HG03045 (cell line): ENCODE results near the gene UNK.
"Not testable (repeated sequence)": the region's sequence is repeated elsewhere in the genome, so short reads cannot be mapped to it uniquely, and the experiment has no call there.

Experiments
- ATAC-seq: cut with Tn5 transposase; IDR thresholded peaks from one replicate; pipeline ENCODE4 v1.9.1; 2021; ENCODE audit warnings: mild to moderate bottlenecking, moderate library complexity; ENCODE audit not compliant: unreplicated experiment

UNK gene

DNA sequence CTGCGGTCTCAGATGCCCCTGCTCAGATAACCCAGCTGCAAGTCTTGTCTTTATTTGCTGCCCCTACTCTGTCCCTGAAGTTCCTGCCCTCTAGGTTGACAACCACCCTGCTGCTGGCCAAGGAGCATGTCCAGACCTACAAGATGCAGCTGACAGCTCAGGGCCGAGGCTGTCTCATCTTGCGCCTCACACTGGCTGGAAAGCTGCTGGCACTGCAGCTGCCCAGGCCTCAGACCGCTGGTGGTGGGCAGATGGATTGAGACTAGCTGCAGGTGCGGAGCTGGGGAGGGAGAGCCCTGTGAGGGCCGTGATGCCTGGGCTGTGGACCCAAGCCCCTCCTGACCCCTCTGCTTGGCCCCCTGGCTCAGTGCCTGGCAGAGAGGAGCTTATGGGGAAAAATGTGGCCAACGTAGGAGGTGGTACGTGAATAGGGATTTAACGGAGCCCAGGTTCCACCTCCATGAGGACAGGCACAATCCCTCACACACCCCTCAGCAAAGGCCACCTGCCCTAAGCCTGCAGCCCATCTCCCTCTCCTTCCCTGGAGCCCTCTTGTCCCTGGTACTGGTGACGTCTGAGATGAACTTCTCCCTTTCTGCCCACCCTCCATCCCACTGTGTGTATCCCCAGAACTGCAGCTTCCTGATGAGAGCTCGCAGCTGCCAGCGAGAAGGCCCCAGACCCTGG, 11.3 kb upstream of the UNK start:
- ATAC-seq, result no peak

- no peak for ATAC-seq
These were observed 10.7 kb upstream of the UNK start for GRCh38 chr17:75773808-75774470.

- no peak for ATAC-seq
These were observed 10.1 kb upstream of the UNK start for GRCh38 chr17:75774471-75774990.

GRCh38 chr17:75774991-75775668, 9.5 kb upstream of the UNK start:
- ATAC-seq, result no peak

DNA sequence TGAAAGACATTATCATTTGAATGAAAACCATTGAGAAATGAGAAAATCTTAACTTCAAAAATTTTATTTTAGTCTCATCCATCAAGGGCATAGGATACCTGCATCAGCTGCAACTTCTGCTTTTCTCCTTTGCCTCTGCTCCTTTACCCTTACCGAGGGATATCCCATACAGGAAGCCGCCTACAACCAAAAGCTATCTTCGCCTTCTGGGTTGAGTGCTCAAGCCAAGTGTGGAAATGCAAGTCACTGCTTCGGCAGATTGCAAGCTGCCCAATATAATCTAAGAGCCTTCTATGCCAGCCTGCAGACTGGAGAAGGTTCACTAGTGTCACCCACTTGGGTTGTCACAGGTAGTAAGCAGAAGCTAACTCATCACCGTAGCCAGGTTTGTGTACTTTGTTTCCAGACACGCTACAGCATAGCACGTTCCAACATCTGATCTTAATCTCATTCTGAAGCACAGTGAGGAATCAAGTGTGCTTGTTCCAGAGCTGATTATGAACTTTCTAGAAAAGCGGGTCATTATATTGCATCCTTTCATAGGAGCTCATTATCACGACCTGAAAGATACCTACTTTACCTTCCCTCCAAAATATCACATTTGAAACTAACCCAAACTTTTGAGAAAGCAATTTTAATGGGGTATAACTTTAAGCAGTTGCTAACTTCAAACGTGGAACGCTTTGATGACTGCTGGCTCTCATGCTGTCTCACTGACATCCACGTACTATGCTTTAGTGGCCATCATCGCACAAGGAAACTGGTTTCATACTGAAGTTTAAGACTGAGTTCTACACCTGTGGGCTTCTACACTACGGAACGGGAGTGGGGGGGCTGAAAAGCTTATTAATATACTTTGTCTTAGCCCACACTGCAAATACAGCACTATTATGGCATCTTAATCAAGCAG, 8.0 kb upstream of the UNK start:
- no peak for ATAC-seq

DNA sequence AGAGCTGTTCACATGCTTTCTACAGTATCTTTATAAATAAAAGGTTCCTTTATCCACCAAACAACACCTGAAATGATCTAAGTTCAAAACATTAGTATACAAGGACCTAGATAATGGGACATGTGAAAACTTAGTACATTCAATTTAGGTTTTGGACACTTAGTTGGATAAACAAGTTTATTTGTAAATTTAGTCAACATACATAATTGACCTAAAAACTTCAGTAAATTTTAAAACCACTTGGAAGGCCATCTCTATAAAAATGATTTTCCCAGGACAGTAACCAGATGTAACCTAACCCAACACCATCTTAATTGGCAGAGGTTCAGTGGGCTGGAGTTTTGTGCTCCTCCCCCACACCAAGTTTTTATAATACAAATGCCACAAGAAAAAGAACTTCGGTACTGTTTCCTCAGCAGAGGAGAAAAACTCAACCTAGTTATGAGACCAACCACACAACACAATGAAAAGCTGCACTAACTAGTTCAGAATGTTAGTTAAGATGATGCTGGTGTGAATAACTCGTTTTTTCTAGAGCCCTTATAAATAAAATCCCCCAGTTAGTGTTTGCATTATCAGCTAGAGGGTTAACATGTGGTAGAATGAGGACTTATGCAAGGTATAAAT, 7.2 kb upstream of the UNK start:
- no peak for ATAC-seq

DNA sequence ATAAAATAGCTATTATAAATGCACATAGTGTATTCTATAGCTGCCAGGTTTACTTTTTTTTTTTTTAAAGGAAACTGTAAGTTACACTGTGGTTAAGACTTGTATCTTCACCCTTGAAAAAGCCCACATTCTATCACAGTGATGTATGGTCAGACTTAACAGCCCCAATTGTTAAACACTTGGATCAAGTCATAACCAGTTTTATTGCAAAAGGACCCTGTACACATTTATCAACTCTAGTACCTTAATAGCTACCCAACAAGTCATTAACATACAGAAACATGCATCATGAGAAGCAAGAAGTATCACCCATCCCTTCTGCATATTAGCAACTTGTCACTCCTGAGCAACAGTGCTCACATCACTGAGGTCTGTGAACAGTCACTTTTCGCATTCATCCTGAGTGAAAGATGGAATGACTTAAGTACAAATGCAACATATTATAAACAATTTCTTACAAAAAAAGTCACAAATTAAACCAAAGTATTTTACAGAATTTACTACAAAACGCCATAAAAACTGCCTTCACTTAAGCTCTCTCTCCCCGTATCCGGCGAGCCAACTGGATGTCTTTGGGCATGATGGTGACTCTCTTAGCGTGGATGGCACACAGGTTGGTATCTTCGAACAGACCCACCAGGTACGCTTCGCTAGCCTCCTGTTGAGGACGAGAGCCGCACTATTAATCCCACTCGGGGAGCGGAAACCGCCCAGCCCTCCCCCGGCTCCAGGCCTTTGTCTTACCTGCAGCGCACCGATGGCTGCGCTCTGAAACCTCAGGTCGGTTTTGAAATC, 6.3 kb upstream of the UNK start:
- not testable (repeated sequence) for ATAC-seq

DNA sequence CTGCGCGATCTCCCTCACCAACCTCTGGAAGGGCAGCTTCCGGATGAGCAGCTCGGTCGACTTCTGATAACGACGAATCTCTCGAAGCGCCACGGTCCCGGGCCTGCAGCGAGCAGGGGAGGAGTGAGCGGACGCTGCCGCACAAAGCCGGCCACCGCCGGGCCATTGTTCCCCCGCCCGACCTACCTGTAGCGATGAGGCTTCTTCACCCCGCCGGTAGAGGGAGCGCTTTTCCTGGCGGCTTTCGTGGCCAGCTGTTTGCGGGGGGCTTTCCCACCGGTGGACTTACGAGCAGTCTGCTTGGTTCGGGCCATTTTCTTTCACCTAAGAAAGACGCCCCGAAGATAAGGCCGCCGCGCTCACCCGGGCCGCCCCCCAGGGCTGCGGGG, 5.8 kb upstream of the UNK start:
- peak; percentile 17 for ATAC-seq

GRCh38 chr17:75779250-75779986, 5.2 kb upstream of the UNK start:
- peak; percentile 69 for ATAC-seq

DNA sequence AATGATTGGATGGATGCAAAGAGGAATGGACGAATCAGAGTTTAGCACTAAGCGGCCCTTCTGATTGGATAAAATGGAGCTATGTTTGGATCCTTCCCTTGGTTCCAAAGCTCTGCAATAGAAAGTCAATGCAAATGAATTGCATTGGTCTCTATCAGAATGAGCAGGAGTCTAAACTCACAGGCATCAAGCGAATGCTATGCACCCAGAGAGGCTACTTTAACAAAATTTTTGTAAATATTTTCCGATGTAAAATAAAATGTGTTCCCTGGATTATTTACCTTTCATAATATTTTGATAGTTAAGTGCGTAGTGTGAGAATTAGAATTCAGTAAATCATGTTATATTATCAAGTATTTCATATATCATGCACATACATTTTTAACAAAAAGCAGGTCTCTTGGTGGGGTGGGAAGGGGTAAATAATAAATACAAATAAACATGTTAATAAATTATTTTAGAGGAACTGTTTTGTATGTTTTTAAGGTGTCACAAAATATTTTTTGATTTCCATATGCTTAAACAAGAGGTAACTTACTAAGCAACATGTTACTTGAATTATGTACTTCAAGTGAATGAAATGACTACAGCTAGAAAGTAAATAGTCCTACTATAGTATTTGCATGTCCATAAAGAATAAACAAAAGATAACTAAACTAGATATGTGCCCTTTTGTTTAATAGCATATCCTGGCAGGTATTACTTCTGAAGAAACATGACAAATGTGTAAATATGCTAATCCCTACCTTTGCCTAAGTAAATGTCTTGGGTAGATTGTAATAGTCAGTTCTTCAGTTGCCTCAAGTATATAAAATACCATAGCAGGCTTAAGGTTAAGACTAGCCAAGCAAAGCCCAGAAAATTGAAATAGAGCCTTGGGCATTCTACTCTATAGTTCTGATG, 4.4 kb upstream of the UNK start:
- ATAC-seq, result no peak

GRCh38 chr17:75783069-75783783, 1.4 kb upstream of the UNK start:
- ATAC-seq, result no peak

- ATAC-seq, result no peak
These were observed 668 bp upstream of the UNK start for GRCh38 chr17:75783803-75784472.

DNA sequence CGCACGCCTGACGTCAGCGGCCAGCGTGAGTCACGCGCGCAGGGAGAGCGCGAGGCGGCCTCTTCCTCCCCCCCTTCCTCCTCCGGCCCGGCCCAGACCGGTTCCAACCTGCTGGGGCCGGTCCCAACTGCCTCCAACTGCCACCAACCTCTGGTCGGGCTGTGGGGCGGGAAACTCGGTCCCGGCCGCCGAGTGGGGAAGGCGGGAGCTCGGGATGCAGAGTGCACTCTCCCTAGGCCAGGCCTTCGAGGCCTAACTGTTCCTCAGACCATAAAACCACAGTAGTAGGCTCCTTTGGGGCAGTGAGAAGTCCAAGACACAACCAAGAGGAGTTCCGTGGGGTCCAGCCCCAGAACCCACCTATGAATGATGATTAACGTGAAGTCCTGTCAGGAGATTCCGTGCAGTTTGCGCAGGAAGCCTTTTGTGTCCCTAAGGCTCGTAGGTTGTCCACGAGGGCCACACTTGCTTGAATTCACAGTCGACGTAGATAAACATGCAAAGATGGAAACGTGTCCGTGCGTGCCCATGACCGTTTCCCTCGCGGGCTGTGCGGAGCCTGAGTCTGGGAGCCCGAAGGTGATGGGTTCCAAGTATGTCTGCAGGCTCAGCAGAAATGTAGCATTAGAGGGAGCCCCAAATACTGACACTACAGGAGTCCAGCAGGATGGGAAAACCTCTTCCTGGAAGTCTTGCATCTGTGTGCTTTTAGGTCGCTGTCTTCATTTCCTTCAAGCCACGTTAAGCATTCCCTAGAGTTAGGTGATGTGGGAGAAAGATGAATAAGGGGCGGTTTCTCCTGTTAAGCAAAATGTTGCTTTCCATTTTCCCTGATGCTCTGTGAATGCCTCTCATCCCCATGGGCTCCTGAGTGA, 647 bp downstream of the UNK start:
- peak; percentile 68 for ATAC-seq

DNA sequence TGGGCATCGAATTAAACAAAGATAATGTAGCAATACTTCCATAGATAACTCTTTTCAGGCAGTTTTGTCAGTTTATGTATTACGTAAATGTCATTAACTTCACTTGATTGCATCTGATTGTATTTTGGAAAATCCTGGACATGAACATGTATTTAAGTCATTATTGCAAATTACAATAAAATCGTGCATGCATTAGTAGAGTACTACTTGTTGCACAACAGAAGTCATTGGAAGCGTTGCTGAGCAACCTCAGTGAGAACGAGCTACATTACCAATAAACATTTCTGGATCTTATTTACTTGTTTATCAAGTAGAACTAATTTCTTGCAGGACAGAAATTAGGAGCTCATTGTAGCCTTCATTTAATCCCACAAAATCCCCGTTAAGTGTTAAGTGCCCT, 6.6 kb downstream of the UNK start:
- ATAC-seq, result no peak

GRCh38 chr17:75793460-75793859, 8.9 kb downstream of the UNK start:
- ATAC-seq, result no peak
